GM21825 (cell line): ENCODE results near the gene PCDH10.

Source experiments
- ATAC-seq: cut with Tn5 transposase; IDR thresholded peaks from one replicate; pipeline ENCODE4 v1.9.1; 2021; ENCODE audit warnings: mild to moderate bottlenecking, moderate library complexity; ENCODE audit not compliant: unreplicated experiment

The PCDH10 gene

DNA sequence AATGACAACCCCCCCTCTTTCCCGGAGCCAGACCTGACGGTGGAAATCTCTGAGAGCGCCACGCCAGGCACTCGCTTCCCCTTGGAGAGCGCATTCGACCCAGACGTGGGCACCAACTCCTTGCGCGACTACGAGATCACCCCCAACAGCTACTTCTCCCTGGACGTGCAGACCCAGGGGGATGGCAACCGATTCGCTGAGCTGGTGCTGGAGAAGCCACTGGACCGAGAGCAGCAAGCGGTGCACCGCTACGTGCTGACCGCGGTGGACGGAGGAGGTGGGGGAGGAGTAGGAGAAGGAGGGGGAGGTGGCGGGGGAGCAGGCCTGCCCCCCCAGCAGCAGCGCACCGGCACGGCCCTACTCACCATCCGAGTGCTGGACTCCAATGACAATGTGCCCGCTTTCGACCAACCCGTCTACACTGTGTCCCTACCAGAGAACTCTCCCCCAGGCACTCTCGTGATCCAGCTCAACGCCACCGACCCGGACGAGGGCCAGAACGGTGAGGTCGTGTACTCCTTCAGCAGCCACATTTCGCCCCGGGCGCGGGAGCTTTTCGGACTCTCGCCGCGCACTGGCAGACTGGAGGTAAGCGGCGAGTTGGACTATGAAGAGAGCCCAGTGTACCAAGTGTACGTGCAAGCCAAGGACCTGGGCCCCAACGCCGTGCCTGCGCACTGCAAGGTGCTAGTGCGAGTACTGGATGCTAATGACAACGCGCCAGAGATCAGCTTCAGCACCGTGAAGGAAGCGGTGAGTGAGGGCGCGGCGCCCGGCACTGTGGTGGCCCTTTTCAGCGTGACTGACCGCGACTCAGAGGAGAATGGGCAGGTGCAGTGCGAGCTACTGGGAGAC is 1.6 kb downstream of the PCDH10 start:
- no peak for ATAC-seq

DNA sequence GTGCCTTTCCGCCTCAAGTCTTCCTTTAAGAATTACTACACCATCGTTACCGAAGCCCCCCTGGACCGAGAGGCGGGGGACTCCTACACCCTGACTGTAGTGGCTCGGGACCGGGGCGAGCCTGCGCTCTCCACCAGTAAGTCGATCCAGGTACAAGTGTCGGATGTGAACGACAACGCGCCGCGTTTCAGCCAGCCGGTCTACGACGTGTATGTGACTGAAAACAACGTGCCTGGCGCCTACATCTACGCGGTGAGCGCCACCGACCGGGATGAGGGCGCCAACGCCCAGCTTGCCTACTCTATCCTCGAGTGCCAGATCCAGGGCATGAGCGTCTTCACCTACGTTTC is 2.2 kb downstream of the PCDH10 start:
- no peak for ATAC-seq

DNA sequence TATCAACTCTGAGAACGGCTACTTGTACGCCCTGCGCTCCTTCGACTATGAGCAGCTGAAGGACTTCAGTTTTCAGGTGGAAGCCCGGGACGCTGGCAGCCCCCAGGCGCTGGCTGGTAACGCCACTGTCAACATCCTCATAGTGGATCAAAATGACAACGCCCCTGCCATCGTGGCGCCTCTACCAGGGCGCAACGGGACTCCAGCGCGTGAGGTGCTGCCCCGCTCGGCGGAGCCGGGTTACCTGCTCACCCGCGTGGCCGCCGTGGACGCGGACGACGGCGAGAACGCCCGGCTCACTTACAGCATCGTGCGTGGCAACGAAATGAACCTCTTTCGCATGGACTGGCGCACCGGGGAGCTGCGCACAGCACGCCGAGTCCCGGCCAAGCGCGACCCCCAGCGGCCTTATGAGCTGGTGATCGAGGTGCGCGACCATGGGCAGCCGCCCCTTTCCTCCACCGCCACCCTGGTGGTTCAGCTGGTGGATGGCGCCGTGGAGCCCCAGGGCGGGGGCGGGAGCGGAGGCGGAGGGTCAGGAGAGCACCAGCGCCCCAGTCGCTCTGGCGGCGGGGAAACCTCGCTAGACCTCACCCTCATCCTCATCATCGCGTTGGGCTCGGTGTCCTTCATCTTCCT is 2.7 kb downstream of the PCDH10 start:
- no peak for ATAC-seq

DNA sequence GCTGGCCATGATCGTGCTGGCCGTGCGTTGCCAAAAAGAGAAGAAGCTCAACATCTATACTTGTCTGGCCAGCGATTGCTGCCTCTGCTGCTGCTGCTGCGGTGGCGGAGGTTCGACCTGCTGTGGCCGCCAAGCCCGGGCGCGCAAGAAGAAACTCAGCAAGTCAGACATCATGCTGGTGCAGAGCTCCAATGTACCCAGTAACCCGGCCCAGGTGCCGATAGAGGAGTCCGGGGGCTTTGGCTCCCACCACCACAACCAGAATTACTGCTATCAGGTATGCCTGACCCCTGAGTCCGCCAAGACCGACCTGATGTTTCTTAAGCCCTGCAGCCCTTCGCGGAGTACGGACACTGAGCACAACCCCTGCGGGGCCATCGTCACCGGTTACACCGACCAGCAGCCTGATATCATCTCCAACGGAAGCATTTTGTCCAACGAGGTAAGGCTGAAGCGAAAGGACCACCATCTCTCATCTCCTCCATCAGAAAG is 3.3 kb downstream of the PCDH10 start:
- no peak for ATAC-seq

DNA sequence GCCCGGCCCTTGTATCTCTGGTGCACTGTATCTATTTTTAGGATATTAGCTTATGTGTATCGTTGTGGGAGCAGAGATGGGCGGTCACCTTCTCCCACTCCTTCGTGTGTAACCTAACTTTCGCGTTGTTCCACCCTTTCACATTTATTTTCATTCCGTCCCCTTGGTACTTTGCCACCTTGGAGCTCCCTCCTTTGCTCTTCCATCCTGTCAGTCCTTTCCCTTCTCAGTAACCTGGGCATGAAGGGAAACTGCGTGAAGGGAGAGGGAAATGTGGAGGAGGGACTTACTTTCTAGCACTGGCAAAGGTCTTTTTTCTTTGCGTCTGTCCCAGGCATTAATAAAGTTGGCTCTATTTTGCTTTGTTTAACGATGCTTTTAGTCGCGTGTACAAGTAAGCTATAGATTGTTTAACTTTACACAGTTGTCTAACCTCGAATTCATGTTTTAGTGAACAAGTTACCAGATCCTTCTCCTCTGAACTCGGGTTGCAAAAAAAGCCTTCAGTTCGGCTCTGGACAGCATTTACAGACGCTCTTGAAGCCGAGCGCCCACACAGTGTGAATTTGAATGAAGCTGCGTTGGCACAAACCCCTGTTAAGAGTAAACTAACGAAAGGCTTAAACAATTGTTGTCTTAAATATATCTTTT is 3.9 kb downstream of the PCDH10 start:
- ATAC-seq: no peak

DNA sequence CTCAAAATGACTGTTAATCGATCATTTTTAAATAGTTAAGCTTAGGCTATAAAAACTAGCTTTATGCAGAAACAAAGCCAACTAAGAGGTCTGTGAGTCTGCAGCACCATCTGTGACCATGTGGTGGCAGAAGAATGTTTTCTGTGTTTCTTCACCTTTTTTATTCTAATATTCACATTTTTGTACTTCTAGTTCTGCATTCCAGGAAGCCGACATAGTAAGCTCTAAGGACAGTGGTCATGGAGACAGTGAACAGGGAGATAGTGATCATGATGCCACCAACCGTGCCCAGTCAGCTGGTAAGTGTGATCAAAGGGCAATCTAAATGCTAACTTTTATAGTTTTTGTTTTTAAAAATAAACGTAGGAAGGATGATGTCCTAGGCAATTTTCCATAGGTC is 5.6 kb downstream of the PCDH10 start:
- ATAC-seq: no peak

DNA sequence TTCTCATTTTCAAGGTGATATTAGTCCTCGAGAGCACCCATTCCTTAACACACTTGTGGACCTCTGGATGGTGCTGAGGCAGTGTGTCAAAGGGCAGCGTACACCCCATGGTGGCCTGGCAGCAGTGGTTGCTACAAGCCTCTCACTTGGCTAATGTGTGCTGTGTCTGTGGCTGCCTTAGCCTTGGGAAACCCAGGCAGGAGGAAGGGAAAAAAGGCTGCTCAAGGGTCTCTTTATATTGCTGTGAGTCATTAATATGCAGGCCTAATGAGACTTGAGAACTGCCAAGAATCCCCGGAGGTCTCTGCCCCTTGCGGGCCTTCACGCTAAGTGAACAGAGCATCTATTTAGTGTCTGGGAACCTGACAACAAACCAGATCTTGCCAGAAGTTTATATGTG is 7.0 kb downstream of the PCDH10 start:
- ATAC-seq: no peak

DNA sequence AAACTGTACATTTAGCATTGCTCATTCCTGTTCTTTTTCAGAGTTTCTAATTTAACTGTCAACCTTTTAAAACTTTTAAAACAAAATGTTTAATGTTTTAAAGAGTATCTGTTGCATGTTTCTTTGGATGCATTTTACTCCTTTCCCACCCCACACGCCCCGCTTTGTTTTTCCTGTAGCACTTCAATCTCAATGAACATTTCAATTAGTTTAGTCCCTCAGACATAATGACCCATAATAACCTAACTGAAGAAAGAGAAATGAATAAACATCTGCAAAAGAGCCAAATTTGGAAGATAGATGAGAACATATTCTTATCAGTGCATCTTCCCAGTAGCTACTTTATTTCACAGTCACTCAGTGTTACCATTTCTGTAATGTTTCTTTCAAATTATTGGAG is 7.5 kb downstream of the PCDH10 start:
- no peak for ATAC-seq

DNA sequence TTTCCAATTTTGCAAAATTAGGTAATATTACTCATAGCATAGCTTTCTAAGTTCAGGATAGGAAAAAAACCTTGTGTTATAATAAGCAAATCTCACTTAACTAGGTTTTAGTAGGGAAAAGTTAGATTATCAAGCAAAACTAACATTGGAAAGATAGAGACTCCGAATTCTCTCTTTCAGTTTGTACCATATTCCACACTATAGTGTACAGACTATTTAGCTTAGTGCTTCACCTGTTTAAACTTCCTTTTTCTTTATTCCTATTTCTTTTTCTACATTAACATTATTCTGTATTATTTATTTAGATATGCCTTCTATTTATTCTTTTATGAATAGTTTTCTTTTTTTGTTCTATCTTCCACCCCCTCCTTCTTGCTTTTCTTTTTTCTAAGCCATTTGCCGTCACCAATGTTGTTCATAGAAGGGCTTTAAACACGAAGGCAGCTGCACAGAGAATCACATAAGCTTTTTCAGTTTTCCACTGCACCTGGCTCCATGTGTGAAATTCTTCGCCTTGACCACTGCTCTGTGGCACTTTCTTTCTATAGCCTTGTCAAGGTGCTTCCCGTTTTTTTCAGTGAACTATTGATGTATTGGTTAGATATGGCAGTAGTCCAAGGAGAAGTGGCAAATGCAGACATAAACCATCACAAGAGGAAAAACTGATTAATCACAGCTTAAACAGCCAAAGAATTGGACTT is 8.5 kb downstream of the PCDH10 start:
- no peak for ATAC-seq

DNA sequence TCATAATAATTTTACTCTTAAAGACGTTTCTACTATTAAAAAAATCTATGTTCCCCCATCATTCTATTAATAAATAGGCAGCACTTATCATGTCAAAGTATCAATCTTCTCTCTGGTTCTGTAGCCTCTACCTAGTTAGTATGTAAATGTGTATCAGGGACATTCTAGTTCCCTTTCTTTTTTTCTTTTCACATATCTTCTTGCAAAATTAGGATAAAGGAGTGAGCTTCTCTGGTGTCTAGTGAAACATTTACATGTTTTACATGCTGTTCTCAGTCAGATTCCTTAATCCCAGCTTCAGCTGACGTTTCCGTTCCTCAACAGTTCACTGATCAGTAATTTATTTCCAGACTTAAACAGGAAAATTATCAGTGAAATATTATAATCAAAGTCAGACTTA is 11.8 kb downstream of the PCDH10 start:
- ATAC-seq: no peak

DNA sequence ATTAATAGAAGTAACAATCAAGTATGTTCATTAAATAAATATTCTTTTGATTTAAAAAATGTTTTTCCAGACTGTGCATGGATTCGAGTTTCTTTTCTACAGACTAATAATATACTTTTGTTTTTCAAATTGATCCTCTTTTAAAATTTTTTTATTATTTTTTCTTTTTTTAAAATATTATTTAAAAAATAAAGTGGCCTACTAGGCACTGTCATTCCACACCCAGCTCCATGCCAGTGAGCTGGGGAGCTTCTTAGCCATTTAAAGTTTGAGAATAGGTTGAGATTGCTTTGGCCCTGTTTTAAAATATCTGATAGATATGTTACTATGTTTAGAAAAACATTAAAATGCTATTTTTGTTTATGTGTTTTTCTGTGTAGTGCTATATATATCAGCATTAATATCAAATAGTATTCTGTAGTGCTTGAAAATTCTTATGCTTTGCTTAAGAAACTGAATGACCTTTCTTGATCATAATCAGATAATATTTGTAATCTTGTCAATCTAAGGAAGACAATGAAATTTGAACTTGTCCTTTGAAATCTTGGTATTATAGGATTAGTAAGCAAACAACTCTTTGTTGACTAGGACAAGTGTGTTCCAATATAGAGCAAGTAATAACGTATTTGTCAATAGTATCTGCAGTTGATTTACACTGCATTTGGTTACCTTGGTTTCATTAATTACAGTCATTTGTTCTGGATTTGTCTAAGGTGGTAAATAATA is 12.6 kb downstream of the PCDH10 start:
- ATAC-seq: no peak

DNA sequence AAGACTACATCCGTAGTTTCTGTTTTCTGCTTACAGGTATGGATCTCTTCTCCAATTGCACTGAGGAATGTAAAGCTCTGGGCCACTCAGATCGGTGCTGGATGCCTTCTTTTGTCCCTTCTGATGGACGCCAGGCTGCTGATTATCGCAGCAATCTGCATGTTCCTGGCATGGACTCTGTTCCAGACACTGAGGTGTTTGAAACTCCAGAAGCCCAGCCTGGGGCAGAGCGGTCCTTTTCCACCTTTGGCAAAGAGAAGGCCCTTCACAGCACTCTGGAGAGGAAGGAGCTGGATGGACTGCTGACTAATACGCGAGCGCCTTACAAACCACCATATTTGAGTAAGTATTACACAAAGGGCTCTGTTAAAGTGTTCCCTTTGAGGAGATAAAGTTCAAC is 13.8 kb downstream of the PCDH10 start:
- no peak for ATAC-seq

DNA sequence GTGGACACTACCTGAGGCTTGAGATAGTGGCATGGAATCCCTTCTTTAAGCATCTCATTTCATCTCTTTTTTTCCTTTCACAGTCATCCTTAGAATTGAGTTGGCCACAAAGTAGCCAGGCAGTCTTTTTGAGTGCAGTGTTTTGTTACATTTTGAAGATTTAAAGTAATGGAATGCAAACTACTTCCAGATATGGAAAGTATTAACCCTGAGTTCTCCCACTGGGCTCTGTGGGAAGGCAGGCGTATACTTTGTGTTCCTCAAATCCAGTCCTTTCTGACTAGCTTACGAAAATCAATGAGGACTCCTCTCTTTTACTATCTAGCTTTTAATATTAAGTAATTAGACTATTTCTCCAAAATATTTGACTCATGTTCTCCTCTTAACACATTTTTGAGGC is 29.9 kb downstream of the PCDH10 start:
- ATAC-seq: no peak

DNA sequence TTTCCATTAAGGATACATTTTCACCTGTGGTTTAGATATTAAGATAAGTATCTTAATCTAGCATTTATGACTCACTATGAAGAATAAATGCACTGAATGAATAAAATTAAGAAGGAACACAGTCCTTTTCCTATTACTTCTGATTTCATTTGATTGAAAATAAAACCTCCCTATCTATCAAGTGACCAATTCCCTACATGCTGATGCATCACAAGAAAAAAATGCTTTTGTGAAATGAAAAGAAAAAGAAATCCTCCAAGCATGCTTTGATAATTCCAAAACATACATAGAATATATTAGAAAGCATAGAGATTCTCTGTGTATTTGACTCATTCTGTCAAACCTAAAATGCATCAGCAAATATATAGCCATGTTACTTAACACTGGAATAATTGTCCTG is 37.1 kb downstream of the PCDH10 start:
- ATAC-seq: no peak

DNA sequence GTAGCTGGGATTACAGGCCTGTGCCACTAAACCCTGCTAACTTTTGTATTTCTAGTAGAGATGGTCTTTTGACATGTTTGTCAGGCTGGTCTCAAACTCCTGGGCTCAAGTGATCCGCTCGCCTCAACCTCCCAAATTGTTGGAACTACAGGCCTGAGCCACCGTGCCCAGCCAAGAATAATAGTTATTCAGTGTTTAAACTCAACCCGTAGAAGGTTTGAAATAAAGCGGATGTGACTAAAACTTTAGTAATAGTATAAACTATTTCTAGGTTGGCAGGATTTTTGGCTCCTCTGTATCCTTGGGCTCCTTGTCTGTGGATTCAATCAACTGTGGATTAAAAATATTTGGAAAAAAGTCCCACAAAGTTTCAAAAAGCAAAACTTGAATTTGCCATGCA is 37.8 kb downstream of the PCDH10 start:
- no peak for ATAC-seq

DNA sequence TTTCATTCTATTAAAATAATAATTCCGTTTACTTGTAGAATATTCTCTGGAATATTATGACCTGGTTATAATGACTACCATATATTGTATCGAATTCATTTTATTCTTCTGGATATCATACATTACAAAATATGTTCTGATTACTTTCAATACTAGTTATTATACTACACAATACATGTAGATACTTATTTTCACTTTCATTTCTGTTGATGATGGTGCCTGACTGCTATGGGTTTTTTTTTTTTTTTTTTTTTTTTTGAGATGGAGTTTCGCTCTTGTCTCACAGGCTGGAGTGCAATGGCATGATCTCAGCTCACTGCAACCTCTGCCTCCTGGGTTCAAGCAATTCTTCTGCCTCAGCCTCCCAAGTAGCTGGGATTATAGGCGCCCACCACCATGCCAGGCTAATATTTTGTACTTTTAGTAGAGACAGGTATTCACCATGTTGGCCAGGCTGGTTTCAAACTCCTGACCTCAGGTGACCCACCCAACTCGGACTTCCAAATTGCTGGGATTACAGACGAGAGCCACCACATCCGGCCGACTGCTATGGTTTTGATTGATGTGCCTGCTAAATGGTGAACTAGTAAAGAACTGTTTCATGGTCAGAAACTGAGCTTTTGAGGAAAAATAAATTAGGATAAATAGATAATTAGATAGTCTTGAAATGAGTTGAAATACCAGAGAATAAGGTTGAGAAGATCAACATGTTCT is 39.5 kb downstream of the PCDH10 start:
- ATAC-seq: no peak

DNA sequence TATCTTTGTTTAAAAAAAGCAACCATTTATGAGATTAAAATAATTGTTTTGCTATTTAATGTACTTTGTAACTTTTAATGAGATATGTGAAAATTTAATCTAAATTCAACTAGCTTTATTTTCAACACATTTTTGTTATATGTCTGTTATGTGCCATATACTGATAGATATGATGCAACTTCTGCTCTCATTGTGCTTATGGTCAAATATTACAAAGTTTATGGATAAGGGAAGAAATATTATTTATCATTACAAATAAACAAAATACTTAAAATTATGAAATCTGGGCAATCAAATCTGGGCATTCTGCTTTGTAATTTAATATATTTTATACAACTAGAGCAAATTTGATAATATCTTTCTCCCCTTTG is 40.0 kb downstream of the PCDH10 start:
- ATAC-seq: no peak

DNA sequence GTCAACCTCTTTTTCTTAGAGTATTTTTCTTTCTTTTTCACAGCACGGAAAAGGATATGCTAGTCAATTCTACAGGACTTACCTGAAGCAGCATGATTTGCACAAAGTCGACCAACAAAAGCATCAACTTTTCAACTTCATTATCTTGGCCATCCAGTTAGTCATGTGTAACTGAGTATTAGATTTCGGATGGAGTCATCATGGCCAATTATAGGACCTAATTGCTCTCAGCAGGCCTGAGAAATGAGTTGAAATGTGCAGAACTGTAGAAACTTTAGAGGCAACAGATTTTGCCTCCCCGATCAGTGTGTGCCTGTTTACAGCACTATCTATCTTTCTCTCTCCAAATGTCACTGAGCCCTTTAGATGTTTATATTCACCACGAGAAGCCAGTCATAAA is 41.0 kb downstream of the PCDH10 start:
- no peak for ATAC-seq

DNA sequence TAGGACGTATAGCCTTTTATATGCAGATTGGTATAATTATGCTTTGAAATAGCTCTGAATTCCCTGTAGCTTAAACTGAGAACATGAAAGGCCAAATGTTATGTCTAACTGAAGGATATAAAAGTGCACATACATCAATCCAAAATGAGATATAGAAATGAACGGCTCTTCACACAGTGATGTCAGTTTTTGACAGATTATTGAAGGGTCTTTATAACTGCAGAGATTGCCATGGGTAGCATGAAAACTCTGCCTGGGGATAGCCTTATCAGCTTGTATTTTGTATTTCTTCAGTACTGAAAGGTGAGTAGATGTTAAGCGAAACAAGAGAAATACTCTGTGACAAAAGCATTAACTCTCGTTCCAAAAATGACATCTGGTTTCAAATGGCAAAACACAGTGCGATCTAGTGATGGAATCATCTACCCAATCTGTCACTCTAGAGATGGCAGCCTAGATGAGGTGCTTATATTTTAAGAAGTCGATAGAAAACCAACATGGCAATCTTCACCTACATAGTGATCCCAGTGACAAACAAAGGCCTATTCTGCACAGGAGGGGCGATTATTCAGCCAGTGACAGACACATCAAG is 59.7 kb downstream of the PCDH10 start:
- ATAC-seq: no peak

DNA sequence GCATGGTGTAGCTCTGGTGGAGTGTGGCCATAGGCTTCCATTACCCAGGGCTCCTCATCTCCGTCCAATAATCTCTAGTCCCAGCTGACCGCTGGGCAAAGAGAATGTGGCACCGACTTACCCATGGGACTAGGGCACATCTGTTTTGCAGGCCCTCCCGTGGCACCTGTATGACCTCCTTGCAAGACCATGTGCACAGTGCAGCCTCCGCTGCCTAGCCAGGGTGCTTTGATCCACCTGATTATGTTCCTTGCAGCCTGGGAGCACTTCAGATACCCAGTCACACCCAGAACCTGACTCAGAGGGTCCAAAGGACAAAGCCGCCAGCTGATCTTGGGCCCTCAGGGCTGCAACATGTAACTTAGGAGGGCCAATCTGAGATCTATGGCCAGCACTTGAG is 84.8 kb downstream of the PCDH10 start:
- no peak for ATAC-seq
